Astrocyte of the hippocampus (primary cell): ENCODE measurements around the gene GRAMD1A.

Experiments used
- DNase-seq: peaks from one replicate; pipeline ENCODE4 v3.0.0; 2011; ENCODE audit warnings: low read depth, low spot score

Gene GRAMD1A

GRCh38 chr19:35053667-35054293 lies 53.7 kb downstream of the GRAMD1A start:
- DNase-seq: no peak

- no peak for DNase-seq
These were observed 54.5 kb downstream of the GRAMD1A start for GRCh38 chr19:35054626-35055025.

- DNase-seq: no peak
These were observed 55.6 kb downstream of the GRAMD1A start for GRCh38 chr19:35055715-35056179.

- no peak for DNase-seq
These were observed 56.5 kb downstream of the GRAMD1A start for GRCh38 chr19:35056513-35057063.

GRCh38 chr19:35058370-35058769 lies 58.2 kb downstream of the GRAMD1A start:
- no peak for DNase-seq

- no peak for DNase-seq
These were observed 59.1 kb downstream of the GRAMD1A start for GRCh38 chr19:35059006-35059798.

- no peak for DNase-seq
These were observed 59.6 kb downstream of the GRAMD1A start for GRCh38 chr19:35059799-35060091.

- no peak for DNase-seq
These were observed 60.2 kb downstream of the GRAMD1A start for GRCh38 chr19:35060160-35060855.

- no peak for DNase-seq
These were observed 61.7 kb downstream of the GRAMD1A start for GRCh38 chr19:35061583-35062373.

- no peak for DNase-seq
These were observed 62.8 kb downstream of the GRAMD1A start for GRCh38 chr19:35062942-35063341.

GRCh38 chr19:35063940-35064818 lies 64.1 kb downstream of the GRAMD1A start:
- peak; percentile 45 for DNase-seq

- no peak for DNase-seq
These were observed 65.5 kb downstream of the GRAMD1A start for GRCh38 chr19:35065574-35065973.

GRCh38 chr19:35066121-35066520 lies 66.0 kb downstream of the GRAMD1A start:
- DNase-seq: no peak

- peak; percentile 89 for DNase-seq
These were observed 66.8 kb downstream of the GRAMD1A start for GRCh38 chr19:35066691-35067563.

GRCh38 chr19:35068941-35069634 lies 69.0 kb downstream of the GRAMD1A start:
- no peak for DNase-seq

- DNase-seq: no peak
These were observed 69.6 kb downstream of the GRAMD1A start for GRCh38 chr19:35069696-35070095.

- DNase-seq: no peak
These were observed 70.3 kb downstream of the GRAMD1A start for GRCh38 chr19:35070471-35070870.

- DNase-seq: no peak
These were observed 73.4 kb downstream of the GRAMD1A start for GRCh38 chr19:35073516-35073915.

- no peak for DNase-seq
These were observed 73.8 kb downstream of the GRAMD1A start for GRCh38 chr19:35073941-35074340.
